Ishikawa (cell line): Measurements from ENCODE around the gene NCOA7.

ENCODE experiments used
- CEBPB ChIP-seq: IDR thresholded peaks from 2 replicates; pipeline ENCODE4 v1.6.1; 2012
- CREB1 ChIP-seq: IDR thresholded peaks from 2 replicates; pipeline ENCODE4 v1.6.1; 2012; ENCODE audit warnings: low read depth
- EGR1 ChIP-seq: IDR thresholded peaks from 2 replicates; pipeline ENCODE4 v1.6.1; 2012
- EP300 ChIP-seq: IDR thresholded peaks from 2 replicates; pipeline ENCODE4 v1.6.1; 2012; ENCODE audit warnings: borderline replicate concordance
- FOXM1 ChIP-seq: IDR thresholded peaks from 2 replicates; pipeline ENCODE4 v1.6.1; 2012; ENCODE audit warnings: low read depth, borderline replicate concordance
- MAX ChIP-seq: IDR thresholded peaks from 2 replicates; pipeline ENCODE4 v1.6.1; 2012
- NFIC ChIP-seq: IDR thresholded peaks from 2 replicates; pipeline ENCODE4 v1.6.1; 2012
- RAD21 ChIP-seq: IDR thresholded peaks from 2 replicates; pipeline ENCODE4 v1.6.1; 2012; ENCODE audit warnings: low read depth
- TAF1 ChIP-seq: IDR thresholded peaks from 2 replicates; pipeline ENCODE4 v1.6.1; 2012; ENCODE audit warnings: low read depth, mild to moderate bottlenecking
- TCF12 ChIP-seq: IDR thresholded peaks from 2 replicates; pipeline ENCODE4 v1.6.1; 2012; ENCODE audit warnings: low read depth
- TEAD4 ChIP-seq: IDR thresholded peaks from 2 replicates; pipeline ENCODE4 v1.6.1; 2012
- USF1 ChIP-seq: IDR thresholded peaks from 2 replicates; pipeline ENCODE4 v1.6.1; 2012
- YY1 ChIP-seq: IDR thresholded peaks from 2 replicates; pipeline ENCODE4 v1.6.1; 2012; ENCODE audit warnings: low read depth
- ZBTB7A ChIP-seq: IDR thresholded peaks from 2 replicates; pipeline ENCODE4 v1.6.1; 2012; ENCODE audit warnings: low read depth
- TF ChIP-seq, protein P1 (sequence below): IDR thresholded peaks from 2 replicates; pipeline ENCODE4 v1.6.1; 2012; ENCODE audit warnings: low read depth, mild to moderate bottlenecking

NCOA7 gene

GRCh38 chr6:125793863-125794262 lies 3.1 kb downstream of the NCOA7 start:
- no peak for TF ChIP-seq CEBPB
- TF ChIP-seq RAD21 = no peak
- TF ChIP-seq MAX = no peak
- no peak for TF ChIP-seq FOXM1
- TF ChIP-seq, protein P1, sequence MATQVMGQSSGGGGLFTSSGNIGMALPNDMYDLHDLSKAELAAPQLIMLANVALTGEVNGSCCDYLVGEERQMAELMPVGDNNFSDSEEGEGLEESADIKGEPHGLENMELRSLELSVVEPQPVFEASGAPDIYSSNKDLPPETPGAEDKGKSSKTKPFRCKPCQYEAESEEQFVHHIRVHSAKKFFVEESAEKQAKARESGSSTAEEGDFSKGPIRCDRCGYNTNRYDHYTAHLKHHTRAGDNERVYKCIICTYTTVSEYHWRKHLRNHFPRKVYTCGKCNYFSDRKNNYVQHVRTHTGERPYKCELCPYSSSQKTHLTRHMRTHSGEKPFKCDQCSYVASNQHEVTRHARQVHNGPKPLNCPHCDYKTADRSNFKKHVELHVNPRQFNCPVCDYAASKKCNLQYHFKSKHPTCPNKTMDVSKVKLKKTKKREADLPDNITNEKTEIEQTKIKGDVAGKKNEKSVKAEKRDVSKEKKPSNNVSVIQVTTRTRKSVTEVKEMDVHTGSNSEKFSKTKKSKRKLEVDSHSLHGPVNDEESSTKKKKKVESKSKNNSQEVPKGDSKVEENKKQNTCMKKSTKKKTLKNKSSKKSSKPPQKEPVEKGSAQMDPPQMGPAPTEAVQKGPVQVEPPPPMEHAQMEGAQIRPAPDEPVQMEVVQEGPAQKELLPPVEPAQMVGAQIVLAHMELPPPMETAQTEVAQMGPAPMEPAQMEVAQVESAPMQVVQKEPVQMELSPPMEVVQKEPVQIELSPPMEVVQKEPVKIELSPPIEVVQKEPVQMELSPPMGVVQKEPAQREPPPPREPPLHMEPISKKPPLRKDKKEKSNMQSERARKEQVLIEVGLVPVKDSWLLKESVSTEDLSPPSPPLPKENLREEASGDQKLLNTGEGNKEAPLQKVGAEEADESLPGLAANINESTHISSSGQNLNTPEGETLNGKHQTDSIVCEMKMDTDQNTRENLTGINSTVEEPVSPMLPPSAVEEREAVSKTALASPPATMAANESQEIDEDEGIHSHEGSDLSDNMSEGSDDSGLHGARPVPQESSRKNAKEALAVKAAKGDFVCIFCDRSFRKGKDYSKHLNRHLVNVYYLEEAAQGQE = no peak
- no peak for TF ChIP-seq TAF1
- no peak for TF ChIP-seq NFIC
- no peak for TF ChIP-seq EP300
- TF ChIP-seq YY1 = no peak

GRCh38 chr6:125794342-125795137 lies 3.8 kb downstream of the NCOA7 start:
- TF ChIP-seq TCF12 (no peak), ZBTB7A (no peak), CREB1 (no peak), EGR1 (no peak), CEBPB (no peak), FOXM1 (no peak), USF1 (no peak), YY1 (no peak), TAF1 (no peak), RAD21 (no peak), TEAD4 (no peak), EP300 (no peak), NFIC (no peak), MAX (no peak)
- TF ChIP-seq, protein P1 = no peak

- TF ChIP-seq CEBPB = no peak
- TF ChIP-seq, protein P1 = no peak
Measured at GRCh38 chr6:125795301-125795700, 4.5 kb downstream of the NCOA7 start.

DNA sequence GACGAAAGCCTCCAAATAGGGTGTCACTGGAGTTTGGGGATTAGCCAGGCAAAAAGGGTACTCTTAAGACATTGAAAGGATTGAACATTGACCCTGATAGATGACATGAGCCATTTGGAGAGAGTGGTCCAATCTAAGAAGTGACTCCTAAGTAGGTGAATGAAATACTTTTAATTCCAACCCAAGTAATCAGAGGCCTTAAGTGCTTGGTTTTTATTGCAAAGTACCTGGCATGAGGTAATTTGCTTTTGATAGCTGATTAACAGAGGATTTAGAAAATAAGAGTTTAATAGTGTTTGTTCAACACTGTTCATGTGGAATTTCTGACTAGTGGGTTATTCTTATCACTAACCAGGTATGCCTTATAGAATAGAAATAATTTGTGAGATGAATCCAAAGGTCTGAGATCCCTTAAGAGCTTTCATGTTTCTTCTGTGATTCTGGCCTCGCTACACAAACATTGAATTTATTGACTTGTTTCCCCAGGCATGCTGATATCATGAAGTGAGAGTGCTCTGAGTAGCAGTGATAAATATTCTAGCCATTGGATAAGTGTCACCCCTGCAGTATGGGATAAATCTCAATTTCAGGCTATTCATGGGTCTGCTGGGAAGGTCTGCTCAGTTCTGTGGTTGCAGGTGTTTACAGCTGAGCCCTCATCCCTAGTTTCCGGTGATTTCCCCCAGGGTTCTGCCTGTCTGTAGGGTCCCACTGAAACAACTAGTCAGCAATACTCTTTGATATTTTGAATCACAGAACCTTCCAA lies 6.5 kb downstream of the NCOA7 start:
- TF ChIP-seq NFIC = no peak
- TF ChIP-seq CREB1 = no peak
- no peak for TF ChIP-seq FOXM1
- no peak for TF ChIP-seq RAD21

DNA sequence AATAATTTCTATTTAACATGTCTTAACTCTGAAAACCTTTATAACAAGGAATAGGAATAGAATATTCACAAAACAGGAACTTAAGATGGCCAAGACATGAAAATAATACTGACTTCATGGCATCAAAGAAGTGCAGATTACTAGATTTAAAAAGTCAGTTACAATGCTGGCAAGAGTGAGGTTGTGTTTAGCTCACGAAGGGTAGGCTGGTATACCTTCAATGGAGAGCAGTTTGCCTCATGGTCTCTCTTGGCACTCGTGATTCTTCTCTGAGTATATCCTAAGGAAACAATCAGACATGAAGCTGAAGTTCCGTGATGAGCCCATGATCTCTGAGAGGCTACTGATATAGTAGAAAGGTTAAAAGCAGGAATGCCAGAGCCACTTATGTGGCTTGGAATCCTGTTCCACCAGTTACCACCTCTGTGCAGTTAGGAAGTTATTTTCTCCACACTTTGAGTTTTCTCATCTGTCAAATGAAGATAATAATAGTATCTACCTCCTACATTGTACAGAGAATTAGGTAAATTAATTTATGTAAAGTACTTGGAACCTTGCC lies 7.2 kb downstream of the NCOA7 start:
- TF ChIP-seq EGR1 = no peak
- TF ChIP-seq TEAD4 = peak; percentile 46; the same call in 1 of the 2 replicates
- TF ChIP-seq MAX = no peak
